Measurements from ENCODE around the gene POTEH.
"Not testable (repeated sequence)": the region's sequence is repeated elsewhere in the genome, so short reads cannot be mapped to it uniquely, and the experiment has no call there.

The POTEH gene

GRCh38 chr22:15685641-15686040 is 4.2 kb upstream of the POTEH start:
- not testable (repeated sequence) for H3K9ac ChIP-seq (ENCODE audit: low read length); H2BK12ac ChIP-seq (ENCODE audit: low read length); H2BK120ac ChIP-seq (ENCODE audit: insufficient read depth, low read length, poor library complexity); H3K27ac ChIP-seq (ENCODE audit: low read depth, low read length); H3K14ac ChIP-seq (ENCODE audit: low read length); H3K23ac ChIP-seq (ENCODE audit: low read length); H3K36me3 ChIP-seq (ENCODE audit: control insufficient read depth in 1 of 2, insufficient read depth in 2 of 2, low read length in 2 of 2); H3K79me1 ChIP-seq (ENCODE audit: low read length); H3K27me3 ChIP-seq (ENCODE audit: insufficient read depth, low read length); H2AK5ac ChIP-seq (ENCODE audit: low read length); H3K4ac ChIP-seq (ENCODE audit: low read depth, low read length); H2BK5ac ChIP-seq (ENCODE audit: low read depth, low read length, poor library complexity); H4K91ac ChIP-seq (ENCODE audit: low read depth, low read length); H3K79me2 ChIP-seq (ENCODE audit: control insufficient read depth, insufficient read depth, low read length, poor library complexity); H4K8ac ChIP-seq (ENCODE audit: low read depth, low read length); DNase-seq; H3K4me1 ChIP-seq (ENCODE audit: control insufficient read depth in 1 of 2, insufficient read depth in 2 of 2, low read length in 2 of 2); H4K12ac ChIP-seq (ENCODE audit: low read depth, low read length); H3K18ac ChIP-seq (ENCODE audit: low read length); H3K4me2 ChIP-seq (ENCODE audit: low read length); H3K4me3 ChIP-seq (ENCODE audit: low read depth, low read length); H2AFZ ChIP-seq (ENCODE audit: insufficient read depth, low read length, poor library complexity)
- H3K9me3 ChIP-seq (ENCODE audit: insufficient read depth, low read depth, low read length), result peaks cover 13% of the 10 kb centered on the region
- WGBS (ENCODE audit: extremely low coverage, insufficient coverage, insufficient read length), result no CpG with 5 or more reads among the region's 4 CpGs

DNA sequence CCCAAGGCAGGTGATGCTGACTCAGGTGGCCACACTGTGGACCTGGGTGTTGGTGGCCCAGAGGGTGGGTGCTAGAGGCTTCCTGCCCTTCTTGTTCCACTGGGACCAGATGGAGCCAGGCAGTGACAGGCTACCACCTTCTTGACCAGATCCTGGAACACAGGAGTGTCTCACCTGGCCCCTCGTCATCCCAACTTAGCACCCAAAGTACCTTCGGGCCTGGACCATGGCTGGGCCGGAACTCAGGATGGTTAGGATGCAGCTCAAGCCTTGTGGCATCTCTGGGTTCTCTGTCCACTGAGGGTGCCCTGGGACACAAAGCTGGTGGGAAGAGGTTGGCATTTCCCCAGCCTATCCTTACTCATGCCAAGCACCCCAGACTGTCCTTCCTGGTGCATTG is 2.7 kb upstream of the POTEH start:
- H3K36me3 ChIP-seq (ENCODE audit: control insufficient read depth in 1 of 2, insufficient read depth in 2 of 2, low read length in 2 of 2); H2AK5ac ChIP-seq (ENCODE audit: low read length); H3K27ac ChIP-seq (ENCODE audit: low read depth, low read length); H2BK120ac ChIP-seq (ENCODE audit: insufficient read depth, low read length, poor library complexity); H3K79me1 ChIP-seq (ENCODE audit: low read length); H4K8ac ChIP-seq (ENCODE audit: low read depth, low read length); H3K4me1 ChIP-seq (ENCODE audit: control insufficient read depth in 1 of 2, insufficient read depth in 2 of 2, low read length in 2 of 2); H2BK5ac ChIP-seq (ENCODE audit: low read depth, low read length, poor library complexity); H3K9ac ChIP-seq (ENCODE audit: low read length); H3K79me2 ChIP-seq (ENCODE audit: control insufficient read depth, insufficient read depth, low read length, poor library complexity); H3K23ac ChIP-seq (ENCODE audit: low read length); H4K12ac ChIP-seq (ENCODE audit: low read depth, low read length); H3K4me3 ChIP-seq (ENCODE audit: low read depth, low read length); H3K27me3 ChIP-seq (ENCODE audit: insufficient read depth, low read length); H3K14ac ChIP-seq (ENCODE audit: low read length); H3K4me2 ChIP-seq (ENCODE audit: low read length); H2BK12ac ChIP-seq (ENCODE audit: low read length); H2AFZ ChIP-seq (ENCODE audit: insufficient read depth, low read length, poor library complexity); H3K18ac ChIP-seq (ENCODE audit: low read length); H3K4ac ChIP-seq (ENCODE audit: low read depth, low read length); H4K91ac ChIP-seq (ENCODE audit: low read depth, low read length); DNase-seq: not testable (repeated sequence)
- WGBS (ENCODE audit: extremely low coverage, insufficient coverage, insufficient read length), result no CpG with 5 or more reads among the region's 3 CpGs
- H3K9me3 ChIP-seq (ENCODE audit: insufficient read depth, low read depth, low read length), result peaks cover 13% of the 10 kb centered on the region

DNA sequence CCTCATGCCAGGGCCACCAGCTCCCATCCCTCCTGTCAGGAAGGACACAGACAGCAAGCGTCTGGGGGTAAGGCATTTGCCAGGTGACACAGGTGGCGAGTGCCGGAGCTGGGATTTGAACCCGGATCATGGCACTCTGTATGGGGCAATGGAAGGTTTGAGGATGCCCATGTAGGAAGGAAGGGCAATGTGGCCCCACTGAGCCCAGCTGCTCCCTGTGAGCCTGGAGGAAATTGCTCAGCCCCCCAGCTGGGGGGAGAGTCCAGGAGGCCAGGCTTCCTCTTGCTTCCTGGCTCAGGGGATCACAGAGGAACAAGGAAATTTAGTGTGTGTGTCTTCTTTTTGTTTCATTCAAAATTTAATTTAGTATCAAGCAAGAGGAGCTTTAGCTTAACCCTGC is 2.1 kb upstream of the POTEH start:
- not testable (repeated sequence) for H3K4me3 ChIP-seq (ENCODE audit: low read depth, low read length); H3K9ac ChIP-seq (ENCODE audit: low read length); H2BK5ac ChIP-seq (ENCODE audit: low read depth, low read length, poor library complexity); H3K27me3 ChIP-seq (ENCODE audit: insufficient read depth, low read length); H3K36me3 ChIP-seq (ENCODE audit: control insufficient read depth in 1 of 2, insufficient read depth in 2 of 2, low read length in 2 of 2); H3K18ac ChIP-seq (ENCODE audit: low read length); H3K4ac ChIP-seq (ENCODE audit: low read depth, low read length); H2BK12ac ChIP-seq (ENCODE audit: low read length); H3K4me1 ChIP-seq (ENCODE audit: control insufficient read depth in 1 of 2, insufficient read depth in 2 of 2, low read length in 2 of 2); DNase-seq; H3K27ac ChIP-seq (ENCODE audit: low read depth, low read length); H3K14ac ChIP-seq (ENCODE audit: low read length); H2BK120ac ChIP-seq (ENCODE audit: insufficient read depth, low read length, poor library complexity); H3K79me1 ChIP-seq (ENCODE audit: low read length); H4K8ac ChIP-seq (ENCODE audit: low read depth, low read length); H3K23ac ChIP-seq (ENCODE audit: low read length); H2AK5ac ChIP-seq (ENCODE audit: low read length); H3K79me2 ChIP-seq (ENCODE audit: control insufficient read depth, insufficient read depth, low read length, poor library complexity); H3K4me2 ChIP-seq (ENCODE audit: low read length); H2AFZ ChIP-seq (ENCODE audit: insufficient read depth, low read length, poor library complexity); H4K12ac ChIP-seq (ENCODE audit: low read depth, low read length); H4K91ac ChIP-seq (ENCODE audit: low read depth, low read length)
- WGBS (ENCODE audit: extremely low coverage, insufficient coverage, insufficient read length), result no CpG with 5 or more reads among the region's 4 CpGs
- peaks cover 13% of the 10 kb centered on the region for H3K9me3 ChIP-seq (ENCODE audit: insufficient read depth, low read depth, low read length)

- H3K14ac ChIP-seq (ENCODE audit: low read length); H4K12ac ChIP-seq (ENCODE audit: low read depth, low read length); H3K27me3 ChIP-seq (ENCODE audit: insufficient read depth, low read length); DNase-seq; H2BK5ac ChIP-seq (ENCODE audit: low read depth, low read length, poor library complexity); H4K91ac ChIP-seq (ENCODE audit: low read depth, low read length); H3K4me2 ChIP-seq (ENCODE audit: low read length); H3K9ac ChIP-seq (ENCODE audit: low read length); H4K8ac ChIP-seq (ENCODE audit: low read depth, low read length); H2AFZ ChIP-seq (ENCODE audit: insufficient read depth, low read length, poor library complexity); H3K4ac ChIP-seq (ENCODE audit: low read depth, low read length); H3K4me3 ChIP-seq (ENCODE audit: low read depth, low read length); H3K4me1 ChIP-seq (ENCODE audit: control insufficient read depth in 1 of 2, insufficient read depth in 2 of 2, low read length in 2 of 2); H3K79me1 ChIP-seq (ENCODE audit: low read length); H3K23ac ChIP-seq (ENCODE audit: low read length); H2BK12ac ChIP-seq (ENCODE audit: low read length); H3K27ac ChIP-seq (ENCODE audit: low read depth, low read length); H2AK5ac ChIP-seq (ENCODE audit: low read length); H2BK120ac ChIP-seq (ENCODE audit: insufficient read depth, low read length, poor library complexity); H3K36me3 ChIP-seq (ENCODE audit: control insufficient read depth in 1 of 2, insufficient read depth in 2 of 2, low read length in 2 of 2); H3K18ac ChIP-seq (ENCODE audit: low read length); H3K79me2 ChIP-seq (ENCODE audit: control insufficient read depth, insufficient read depth, low read length, poor library complexity): not testable (repeated sequence)
- H3K9me3 ChIP-seq (ENCODE audit: insufficient read depth, low read depth, low read length), result peaks cover 13% of the 10 kb centered on the region
- WGBS (ENCODE audit: extremely low coverage, insufficient coverage, insufficient read length), result no CpG with 5 or more reads among the region's 2 CpGs
These were observed 1.7 kb upstream of the POTEH start for GRCh38 chr22:15688090-15688489.

All from trophoblast cell (in vitro differentiated cells and primary cell).